ENCODE results near the gene NETO1. TPM values are rescaled to one million over a fixed set of nuclear protein-coding genes. Genes with fewer than 3 reads are reported as not detected.

NETO1 gene
- total RNA-seq, 3 donors from 2014 or later (not counting 1 experiment from before 2014, with no cell fraction given): not detected

DNA sequence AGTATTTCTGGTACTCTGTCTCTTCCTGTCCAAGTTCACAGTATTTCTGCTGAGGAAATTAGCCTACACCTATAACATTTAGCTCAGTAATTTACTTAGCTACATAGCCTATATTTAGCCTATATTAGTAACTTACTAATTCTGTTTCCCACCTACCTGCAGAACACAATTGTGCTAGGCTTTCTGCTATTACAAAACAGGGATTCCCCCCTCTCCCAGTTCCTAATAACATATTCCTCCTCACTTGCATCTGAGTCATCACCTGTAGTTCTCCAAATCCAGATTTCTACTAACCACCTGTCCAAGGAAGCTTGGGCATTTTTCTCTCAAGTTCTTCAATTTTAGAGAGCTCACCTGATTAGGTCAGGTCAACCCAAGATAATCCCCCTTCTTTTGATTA, 94.9 kb downstream of the NETO1 start:
- Mint-ChIP-seq H3K27ac (no peak overlapping the region), H3K4me3 (no peak overlapping the region), H3K27me3 (ENCODE audit: low read depth in 2 of 2) (no peaks in the 10 kb centered on the region), H3K36me3 (no peaks in the 10 kb centered on the region), H3K4me1 (no peaks in the 10 kb centered on the region), H3K9me3 (peaks cover 0 to 3% of the 10 kb centered on the region in 2 donors)
- intact Hi-C loops (cut with micrococcal nuclease): no loop called here
- no peak overlapping the region for H3K27ac ChIP-seq (ENCODE audit: low read length)
- TF ChIP-seq, protein P1, sequence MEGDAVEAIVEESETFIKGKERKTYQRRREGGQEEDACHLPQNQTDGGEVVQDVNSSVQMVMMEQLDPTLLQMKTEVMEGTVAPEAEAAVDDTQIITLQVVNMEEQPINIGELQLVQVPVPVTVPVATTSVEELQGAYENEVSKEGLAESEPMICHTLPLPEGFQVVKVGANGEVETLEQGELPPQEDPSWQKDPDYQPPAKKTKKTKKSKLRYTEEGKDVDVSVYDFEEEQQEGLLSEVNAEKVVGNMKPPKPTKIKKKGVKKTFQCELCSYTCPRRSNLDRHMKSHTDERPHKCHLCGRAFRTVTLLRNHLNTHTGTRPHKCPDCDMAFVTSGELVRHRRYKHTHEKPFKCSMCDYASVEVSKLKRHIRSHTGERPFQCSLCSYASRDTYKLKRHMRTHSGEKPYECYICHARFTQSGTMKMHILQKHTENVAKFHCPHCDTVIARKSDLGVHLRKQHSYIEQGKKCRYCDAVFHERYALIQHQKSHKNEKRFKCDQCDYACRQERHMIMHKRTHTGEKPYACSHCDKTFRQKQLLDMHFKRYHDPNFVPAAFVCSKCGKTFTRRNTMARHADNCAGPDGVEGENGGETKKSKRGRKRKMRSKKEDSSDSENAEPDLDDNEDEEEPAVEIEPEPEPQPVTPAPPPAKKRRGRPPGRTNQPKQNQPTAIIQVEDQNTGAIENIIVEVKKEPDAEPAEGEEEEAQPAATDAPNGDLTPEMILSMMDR (IDR thresholded peaks at IDR 0.05): no peak
- DNase-seq (no peak), ATAC-seq (no peak)
- H3K9me3 ChIP-seq (ENCODE audit: control insufficient read depth, insufficient read depth, low read length): no peaks in the 10 kb centered on the region
- H3K27me3 ChIP-seq (ENCODE audit: control insufficient read depth, insufficient read depth, low read length): no peaks in the 10 kb centered on the region
- H3K36me3 ChIP-seq (ENCODE audit: control insufficient read depth, insufficient read depth, low read length): no peaks in the 10 kb centered on the region
- no peak overlapping the region for H3K4me3 ChIP-seq (ENCODE audit: low read length)
- no peaks in the 10 kb centered on the region for H3K4me1 ChIP-seq (ENCODE audit: control insufficient read depth, insufficient read depth, low read length)

DNA sequence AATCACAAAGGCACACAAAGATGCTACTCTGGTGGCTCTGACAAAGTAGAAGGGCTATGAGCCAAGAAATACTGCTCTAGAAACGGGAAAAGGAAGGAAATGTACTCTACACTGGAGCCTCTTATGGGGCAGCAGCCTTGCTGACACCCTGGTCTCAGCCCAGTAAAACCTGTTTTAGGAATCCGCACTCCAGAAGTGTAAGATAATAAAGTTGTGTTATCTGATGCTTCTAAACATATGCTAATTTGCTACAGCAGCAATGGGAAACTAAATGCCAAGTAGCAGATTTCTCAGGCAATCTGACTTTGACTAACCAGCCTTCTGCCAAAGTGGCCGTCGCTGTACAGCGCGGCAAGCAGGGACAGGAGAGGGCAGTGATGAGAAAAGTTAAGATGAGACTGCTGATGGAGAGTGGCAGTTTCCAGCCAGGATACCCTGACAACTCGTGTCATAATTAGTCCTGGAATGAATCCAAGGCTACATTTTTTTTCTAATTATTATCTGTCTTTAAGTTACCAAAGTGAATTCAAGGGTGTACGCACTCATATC, 99.0 kb downstream of the NETO1 start:
- H3K36me3 ChIP-seq (ENCODE audit: control insufficient read depth, insufficient read depth, low read length): no peaks in the 10 kb centered on the region
- Mint-ChIP-seq H3K9me3 (peaks cover 0 to 3% of the 10 kb centered on the region in 2 donors), H3K27ac (no peak overlapping the region), H3K36me3 (no peaks in the 10 kb centered on the region), H3K4me3 (no peak overlapping the region), H3K27me3 (ENCODE audit: low read depth in 2 of 2) (no peaks in the 10 kb centered on the region), H3K4me1 (no peaks in the 10 kb centered on the region)
- 84% methylated on average over 7 of the region's 8 CpGs for WGBS (ENCODE audit: insufficient coverage)
- no peaks in the 10 kb centered on the region for H3K27me3 ChIP-seq (ENCODE audit: control insufficient read depth, insufficient read depth, low read length)
- intact Hi-C loops (cut with micrococcal nuclease): loop anchor here (10.0 kb wide), 1 partner anchor 1566 kb away; no protein-coding TSS in a partner anchor
- no peak for ATAC-seq
- no peak for DNase-seq
- H3K4me3 ChIP-seq (ENCODE audit: low read length): no peak overlapping the region
- H3K4me1 ChIP-seq (ENCODE audit: control insufficient read depth, insufficient read depth, low read length): no peaks in the 10 kb centered on the region
- H3K27ac ChIP-seq (ENCODE audit: low read length): no peak overlapping the region
- H3K9me3 ChIP-seq (ENCODE audit: control insufficient read depth, insufficient read depth, low read length): no peaks in the 10 kb centered on the region
- TF ChIP-seq, protein P1 (IDR thresholded peaks at IDR 0.05): no peak

GRCh38 chr18:72762515-72763122, 105.2 kb downstream of the NETO1 start:
- ATAC-seq (no peak), DNase-seq (peak in 1 of 2 donors; percentile 41)
- H3K9me3 Mint-ChIP-seq: peaks cover 0 to 4% of the 10 kb centered on the region in 2 donors
- H3K36me3 ChIP-seq (ENCODE audit: control insufficient read depth, insufficient read depth, low read length): no peaks in the 10 kb centered on the region
- H3K4me1 Mint-ChIP-seq: no peaks in the 10 kb centered on the region
- no peak overlapping the region for H3K4me3 ChIP-seq (ENCODE audit: low read length)
- WGBS (ENCODE audit: insufficient coverage): 0% methylated on average over 1 of the region's 5 CpGs
- H3K27me3 Mint-ChIP-seq (ENCODE audit: low read depth in 2 of 2): no peaks in the 10 kb centered on the region
- intact Hi-C loops (cut with micrococcal nuclease): loop anchor here (10.0 kb wide), 1 partner anchor 1572 kb away; no protein-coding TSS in a partner anchor
- no peaks in the 10 kb centered on the region for H3K36me3 Mint-ChIP-seq
- H3K4me1 ChIP-seq (ENCODE audit: control insufficient read depth, insufficient read depth, low read length): no peaks in the 10 kb centered on the region
- no peak overlapping the region for H3K27ac ChIP-seq (ENCODE audit: low read length)
- H3K27ac Mint-ChIP-seq: no peak overlapping the region
- H3K4me3 Mint-ChIP-seq: no peak overlapping the region
- no peaks in the 10 kb centered on the region for H3K27me3 ChIP-seq (ENCODE audit: control insufficient read depth, insufficient read depth, low read length)
- TF ChIP-seq, protein P1 (IDR thresholded peaks at IDR 0.05): no peak
- no peaks in the 10 kb centered on the region for H3K9me3 ChIP-seq (ENCODE audit: control insufficient read depth, insufficient read depth, low read length)

DNA sequence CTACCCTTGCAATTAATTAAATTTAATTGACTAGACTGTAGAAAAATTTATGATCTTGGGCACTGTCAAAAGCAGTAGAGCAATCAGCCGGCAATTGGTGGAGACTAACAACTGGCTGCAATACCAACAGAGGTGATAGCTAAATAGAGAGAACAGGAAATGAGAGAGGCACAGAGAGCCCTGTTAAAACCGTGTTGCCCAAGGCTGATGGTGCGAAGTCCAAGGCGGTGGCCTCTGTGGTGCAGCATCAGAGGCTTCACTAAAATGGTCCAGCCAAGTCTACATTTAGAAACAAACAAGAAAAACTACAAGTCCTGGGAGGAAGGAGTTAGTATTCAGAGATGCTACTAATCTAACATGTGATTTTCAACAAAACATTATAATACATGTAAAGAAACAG, 115.6 kb downstream of the NETO1 start:
- no peaks in the 10 kb centered on the region for H3K36me3 Mint-ChIP-seq
- ATAC-seq (no peak), DNase-seq (no peak)
- Histone ChIP-seq H3K36me3 (ENCODE audit: control insufficient read depth, insufficient read depth, low read length) (no peaks in the 10 kb centered on the region), H3K27ac (ENCODE audit: low read length) (no peak overlapping the region), H3K4me3 (ENCODE audit: low read length) (no peak overlapping the region), H3K27me3 (ENCODE audit: control insufficient read depth, insufficient read depth, low read length) (no peaks in the 10 kb centered on the region), H3K4me1 (ENCODE audit: control insufficient read depth, insufficient read depth, low read length) (no peaks in the 10 kb centered on the region), H3K9me3 (ENCODE audit: control insufficient read depth, insufficient read depth, low read length) (peaks cover 2% of the 10 kb centered on the region)
- no peak overlapping the region for H3K27ac Mint-ChIP-seq
- no peaks in the 10 kb centered on the region for H3K27me3 Mint-ChIP-seq (ENCODE audit: low read depth in 2 of 2)
- H3K9me3 Mint-ChIP-seq: peaks cover 4 to 5% of the 10 kb centered on the region in 2 donors
- TF ChIP-seq, protein P1 (IDR thresholded peaks at IDR 0.05): no peak
- H3K4me1 Mint-ChIP-seq: no peaks in the 10 kb centered on the region
- H3K4me3 Mint-ChIP-seq: no peak overlapping the region
- intact Hi-C loops (cut with micrococcal nuclease): no loop called here
- 66% methylated on average over 4 of the region's 4 CpGs for WGBS (ENCODE audit: insufficient coverage)
